Daoy (cell line): ENCODE measurements around the gene PLPP4. TPM values are rescaled to one million over a fixed set of nuclear protein-coding genes. Genes with fewer than 3 reads are reported as not detected.

Experiments used
- DNase-seq: peaks from one replicate; pipeline ENCODE4 v3.0.0-alpha.2; 2015; ENCODE audit warnings: low read depth
- total RNA-seq: library from RNA; depleted of rRNA; stranded (reverse); fragments of >200 nt; shearing (Covaris generic); gene quantifications from 2 replicates; pipeline ENCODE4 v1.2.3, GENCODE V29; 2014

The PLPP4 gene
- total RNA-seq, 1 experiment from 2014 or later = 3.9 TPM

DNA sequence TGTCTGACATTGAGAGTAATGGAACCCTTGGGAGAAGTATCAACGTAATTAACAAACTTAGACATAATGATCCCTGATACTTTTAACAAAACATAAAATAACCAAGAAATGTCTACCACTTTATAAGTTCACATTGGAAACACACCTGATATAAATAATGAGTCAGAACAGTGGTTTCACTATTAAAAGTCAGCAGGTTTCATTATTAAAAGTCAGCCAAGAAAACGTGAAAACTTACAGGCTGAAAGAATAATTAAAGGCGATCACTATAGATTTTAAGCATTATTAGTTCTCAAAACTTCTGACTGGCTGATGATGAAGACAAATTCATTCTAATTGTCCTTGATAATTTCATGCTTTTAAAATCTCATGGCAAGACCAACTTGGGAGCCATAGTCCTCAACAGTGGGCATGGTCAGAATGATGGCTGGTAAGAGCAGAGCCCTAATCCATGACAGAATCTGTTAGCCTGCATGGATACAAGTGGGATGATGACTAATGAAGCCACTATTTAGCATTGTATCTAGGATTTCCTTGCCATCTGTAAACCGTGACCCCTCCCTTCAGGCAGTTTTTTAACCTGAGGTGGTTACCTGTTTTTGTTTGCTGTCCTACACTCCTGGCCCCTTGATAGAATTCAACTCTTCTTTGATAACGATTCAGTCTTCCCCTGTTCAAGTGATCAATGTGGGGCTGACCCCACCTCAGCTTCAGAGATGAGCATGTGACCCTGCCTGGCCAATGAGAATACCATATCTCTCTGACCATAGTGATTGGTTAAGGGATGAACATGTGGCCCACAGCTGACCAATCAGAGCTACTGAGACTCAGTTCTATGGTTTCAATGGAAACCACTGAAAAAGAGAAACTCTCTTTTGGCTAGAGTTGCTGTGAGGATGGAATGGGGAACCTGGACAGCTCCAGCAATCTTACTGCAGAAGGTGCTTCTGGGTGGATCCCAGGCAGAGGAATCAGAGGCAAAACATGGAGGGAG, 151.0 kb downstream of the PLPP4 start:
- peak; percentile 8 for DNase-seq

DNA sequence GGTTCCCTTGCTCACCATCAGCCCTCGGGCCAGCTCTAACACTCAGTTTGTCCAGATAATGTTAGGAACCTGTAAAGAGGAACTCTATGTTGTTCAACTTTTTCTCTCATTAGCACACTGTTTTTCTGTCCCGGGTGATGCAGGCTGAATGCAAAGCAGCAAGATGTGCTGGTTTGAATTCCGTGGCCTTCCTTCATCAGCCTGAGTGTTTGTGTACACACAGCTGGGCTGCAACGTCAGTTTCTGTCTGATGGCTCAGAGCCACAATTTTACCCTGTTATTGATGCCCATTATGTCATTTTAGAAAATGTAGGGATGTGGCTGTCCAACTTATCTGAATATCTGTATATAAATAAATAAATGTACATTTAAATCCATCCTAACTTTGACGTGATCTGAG, 152.0 kb downstream of the PLPP4 start:
- DNase-seq = no peak

DNA sequence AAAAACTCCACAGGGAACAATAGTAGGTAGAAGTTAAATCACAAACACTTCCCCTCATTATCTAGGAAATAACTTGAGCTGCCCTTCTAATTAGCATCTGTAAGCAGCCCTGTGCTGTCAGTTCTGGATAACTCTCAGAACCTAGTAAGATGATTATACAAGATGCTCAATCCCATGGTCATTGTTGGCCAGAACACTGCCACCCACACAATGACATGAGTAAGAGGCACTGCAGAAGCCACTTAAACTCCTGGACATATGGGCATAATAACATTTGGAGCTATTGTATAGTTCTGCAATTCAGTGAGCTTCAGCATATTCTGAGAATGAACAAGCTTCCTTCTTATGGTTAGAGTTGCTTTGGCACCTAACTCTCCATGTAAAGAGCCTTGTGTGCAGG, 153.8 kb downstream of the PLPP4 start:
- no peak for DNase-seq

DNA sequence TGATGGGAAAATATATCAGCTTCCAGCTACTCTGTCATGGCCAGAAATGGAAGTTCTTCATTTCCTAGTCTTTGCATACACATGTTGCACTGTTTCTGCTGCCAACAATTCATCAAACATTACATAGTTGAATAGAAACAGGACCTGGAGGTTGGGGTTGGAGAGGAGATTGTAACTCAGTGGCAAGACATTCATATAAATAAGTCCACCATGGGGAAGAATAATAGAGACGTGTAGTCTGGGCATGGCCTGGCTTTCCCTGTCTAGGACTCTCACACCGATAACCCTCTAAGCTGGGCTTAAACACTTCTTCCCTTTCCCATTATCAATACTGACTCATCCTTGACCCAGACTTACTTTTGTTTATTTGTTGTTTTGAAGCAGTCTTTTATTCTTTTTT, 155.7 kb downstream of the PLPP4 start:
- DNase-seq = no peak

DNA sequence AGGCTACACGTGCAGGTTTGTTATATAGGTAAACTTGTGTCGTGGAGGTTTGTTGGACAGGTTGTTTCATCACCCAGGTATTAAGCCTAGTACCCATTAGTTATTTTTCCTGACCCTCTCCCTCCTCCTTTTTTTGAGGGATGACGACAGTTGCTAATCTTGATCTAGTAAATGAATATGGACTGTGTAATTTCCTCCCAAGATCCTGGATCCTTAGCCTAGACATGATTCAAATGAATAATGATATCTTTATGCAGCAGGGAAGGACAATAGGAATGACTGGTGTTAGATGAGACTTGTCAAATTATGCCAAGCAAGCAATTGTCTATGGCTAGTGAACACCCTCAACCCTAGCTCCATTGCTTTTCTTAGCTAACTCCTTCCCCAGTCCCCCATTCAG, 156.2 kb downstream of the PLPP4 start:
- no peak for DNase-seq

DNA sequence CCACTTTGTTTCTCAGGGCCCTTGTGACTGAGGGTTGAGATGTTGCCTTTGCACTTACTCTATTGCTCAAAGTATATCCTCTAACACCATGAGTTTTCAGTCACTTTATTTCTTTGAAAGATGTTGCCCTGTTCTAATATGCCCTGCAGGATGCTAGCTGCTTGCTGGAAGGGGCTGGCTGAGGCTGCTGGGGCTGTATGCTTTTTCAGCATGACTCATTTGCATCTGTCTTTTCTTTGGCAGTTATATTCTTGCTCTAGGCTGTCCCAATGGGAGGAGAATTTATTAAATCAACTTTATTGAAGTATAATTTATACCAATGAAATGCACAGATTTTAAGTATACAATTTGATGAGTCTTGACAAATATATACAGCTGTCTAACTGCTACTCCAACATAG, 157.7 kb downstream of the PLPP4 start:
- DNase-seq = no peak

DNA sequence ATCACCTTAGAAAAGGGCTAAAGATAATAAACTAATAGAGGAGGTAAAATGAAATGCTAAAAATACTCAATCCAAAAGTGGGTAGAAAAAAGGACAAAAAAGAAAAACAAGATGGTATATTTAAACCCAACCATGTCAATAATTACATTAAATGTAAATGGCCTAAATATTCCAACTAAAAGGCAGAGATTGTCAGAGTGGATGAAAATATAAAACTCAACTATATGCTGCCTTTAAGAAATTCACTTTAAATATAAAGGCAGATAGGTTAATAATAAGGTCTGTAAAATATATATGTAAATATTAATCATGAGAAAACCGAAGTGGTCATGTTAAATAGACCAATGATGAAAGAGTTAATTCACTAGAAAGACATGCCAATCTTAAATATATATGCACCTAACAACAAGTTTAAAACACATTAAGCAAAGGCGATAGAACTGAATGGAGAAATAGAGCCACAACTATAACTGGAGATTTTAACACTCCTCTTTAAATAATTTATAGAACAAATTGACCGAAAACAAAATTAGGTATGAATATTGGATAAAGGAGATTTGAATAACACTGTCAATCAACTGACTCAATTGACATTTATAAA, 159.4 kb downstream of the PLPP4 start:
- DNase-seq = no peak

DNA sequence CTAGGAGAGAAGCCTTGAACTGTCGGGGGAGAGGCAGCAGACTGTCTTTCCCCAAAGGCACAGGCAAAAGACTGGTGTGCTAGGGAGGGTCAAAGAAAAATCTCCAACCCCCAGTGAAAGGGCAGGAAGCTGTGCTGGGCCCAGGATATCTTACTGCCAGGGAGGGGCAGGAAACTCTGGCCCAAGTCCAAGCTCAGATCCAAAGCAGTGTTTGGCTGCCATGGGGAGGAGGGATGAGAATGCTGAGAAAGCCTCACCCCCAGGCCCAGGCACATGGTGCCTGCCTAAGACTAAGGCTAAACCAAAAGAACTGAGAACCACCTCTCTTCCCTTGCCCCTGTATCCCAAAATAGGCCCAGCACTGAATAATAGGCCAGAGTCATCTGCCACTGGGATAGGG, 171.2 kb downstream of the PLPP4 start:
- no peak for DNase-seq

DNA sequence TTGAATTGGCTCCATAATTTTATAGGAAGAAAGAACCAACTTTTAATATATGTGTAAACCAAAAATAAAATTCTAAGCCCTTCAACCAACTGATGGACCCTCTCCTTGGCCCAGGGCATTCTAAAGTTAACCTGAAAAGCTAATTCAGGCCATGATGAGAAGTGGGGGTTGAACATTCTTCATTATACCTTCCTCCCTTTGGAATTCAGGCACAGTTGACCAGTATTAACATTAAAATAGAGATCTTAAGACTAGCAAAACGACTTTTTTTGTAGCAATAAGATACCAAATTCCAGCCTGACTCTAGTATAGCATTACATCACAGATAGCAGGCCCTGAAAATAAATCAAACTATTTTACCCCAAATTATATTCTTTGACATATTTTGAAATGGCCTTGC, 173.2 kb downstream of the PLPP4 start:
- no peak for DNase-seq

DNA sequence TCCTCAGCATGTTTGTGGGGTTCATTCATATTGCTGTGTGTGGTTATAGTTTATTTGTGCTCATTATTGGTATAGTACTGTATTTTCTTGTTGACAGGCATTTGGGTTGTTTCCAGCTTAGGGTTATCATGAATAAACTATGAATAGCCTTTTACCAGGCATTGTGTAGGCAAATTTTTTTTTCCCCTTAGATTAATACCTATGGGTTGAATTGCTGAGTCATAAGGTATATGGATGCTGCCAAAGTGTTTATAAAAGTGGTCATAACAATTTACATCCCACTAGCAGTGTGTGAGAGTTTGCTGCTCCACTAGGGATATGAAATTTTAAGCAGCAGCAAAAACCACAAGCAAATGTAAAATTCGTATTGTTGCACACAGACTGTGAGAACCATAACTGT, 175.0 kb downstream of the PLPP4 start:
- no peak for DNase-seq

DNA sequence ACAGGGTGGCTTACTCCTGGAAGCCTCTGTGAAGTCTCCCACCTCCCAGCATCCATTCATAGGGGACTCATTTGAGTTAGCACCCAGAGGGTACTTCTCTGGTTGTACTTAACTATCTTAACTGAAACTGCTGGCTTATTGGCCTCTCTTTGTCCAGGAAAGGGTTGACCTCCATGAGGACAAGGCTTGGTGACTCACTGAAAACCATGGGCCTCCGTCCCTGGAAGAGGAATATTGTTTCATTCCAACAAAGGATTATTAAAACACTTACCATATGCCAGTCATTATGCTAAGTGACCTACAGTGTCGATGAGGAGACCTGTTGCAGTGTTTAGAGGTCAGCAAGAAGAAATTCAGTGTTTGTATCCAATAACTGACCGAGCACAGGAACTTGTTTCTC, 175.9 kb downstream of the PLPP4 start:
- DNase-seq = no peak

DNA sequence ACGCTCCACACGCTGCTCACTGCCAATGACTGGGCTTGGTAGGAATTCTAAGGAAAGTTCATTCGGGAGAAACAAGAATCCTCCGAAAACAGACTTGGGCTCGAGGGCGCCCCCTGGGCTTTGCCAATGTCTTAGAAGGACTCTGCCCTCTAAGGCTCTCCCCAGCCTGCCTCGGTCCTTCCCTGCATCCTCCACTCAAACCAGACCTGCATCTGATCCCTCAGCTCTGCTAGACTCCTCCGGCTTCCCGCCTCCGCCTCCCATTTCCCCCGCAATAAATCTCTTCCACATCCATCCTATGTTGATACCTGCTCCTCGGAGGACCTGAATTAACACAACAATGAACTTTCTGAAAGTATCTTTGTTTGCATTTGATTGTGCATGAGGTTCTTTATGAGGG, 177.6 kb downstream of the PLPP4 start:
- DNase-seq = peak; percentile 3
